GM23248 (cell line): Measurements from ENCODE around the gene POGK. TPM values are rescaled to one million over a fixed set of nuclear protein-coding genes. Genes with fewer than 3 reads are reported as not detected.

Source experiments
- DNase-seq: peaks from one replicate; pipeline ENCODE4 v3.0.0-alpha.2; 2015
- H2AFZ ChIP-seq: fragments of 200-600 bp; sonication (generic); 2 replicates; pipeline ENCODE4 v1.6.1; 2016; ENCODE audit warnings: antibody characterized with exemption
- H3F3A ChIP-seq: fragments of 200-600 bp; sonication (generic); 2 replicates; pipeline ENCODE4 v1.6.1; 2016; ENCODE audit warnings: mild to moderate bottlenecking, antibody characterized with exemption, mixed run types; ENCODE audit not compliant: insufficient read depth
- H3K27ac ChIP-seq: fragments of 200-600 bp; sonication (generic); 2 replicates; pipeline ENCODE4 v1.5.1; 2016; ENCODE audit warnings: mild to moderate bottlenecking
- H3K27me3 ChIP-seq: fragments of 200-600 bp; sonication (generic); replicated peaks from 2 replicates; pipeline ENCODE4 v1.6.1; 2016; ENCODE audit warnings: mild to moderate bottlenecking; ENCODE audit not compliant: insufficient read depth
- H3K36me3 ChIP-seq: fragments of 200-600 bp; sonication (generic); 2 replicates; pipeline ENCODE4 v1.6.1; 2016; ENCODE audit warnings: low read depth, mild to moderate bottlenecking
- H3K4me1 ChIP-seq: fragments of 200-600 bp; sonication (generic); 2 replicates; pipeline ENCODE4 v1.6.1; 2016; ENCODE audit warnings: mild to moderate bottlenecking; ENCODE audit not compliant: insufficient read depth
- H3K4me2 ChIP-seq: fragments of 200-600 bp; sonication (generic); one replicate; pipeline ENCODE4 v1.6.1; 2016; ENCODE audit warnings: mild to moderate bottlenecking; ENCODE audit not compliant: unreplicated experiment
- H3K4me3 ChIP-seq: fragments of 200-600 bp; sonication (generic); 2 replicates; pipeline ENCODE4 v1.5.1; 2016; ENCODE audit warnings: mild to moderate bottlenecking
- H3K79me2 ChIP-seq: fragments of 200-600 bp; sonication (generic); 2 replicates; pipeline ENCODE4 v1.6.1; 2016; ENCODE audit warnings: mild to moderate bottlenecking; ENCODE audit not compliant: insufficient read depth
- H3K9ac ChIP-seq: fragments of 200-600 bp; sonication (generic); 2 replicates; pipeline ENCODE4 v1.6.1; 2016; ENCODE audit warnings: mild to moderate bottlenecking
- H3K9me2 ChIP-seq: fragments of 200-600 bp; sonication (generic); 2 replicates; pipeline ENCODE4 v1.6.1; 2016; ENCODE audit warnings: mixed run types, mild to moderate bottlenecking, moderate library complexity; ENCODE audit not compliant: insufficient read depth
- H3K9me3 ChIP-seq: fragments of 200-600 bp; sonication (generic); one replicate; pipeline ENCODE4 v1.6.1; 2017; ENCODE audit warnings: low read depth
- H4K20me1 ChIP-seq: fragments of 200-600 bp; sonication (generic); 2 replicates; pipeline ENCODE4 v1.6.0; 2016; ENCODE audit not compliant: insufficient read depth
- EZH2 ChIP-seq: fragments of 200-600 bp; sonication (generic); IDR thresholded peaks from 2 replicates; pipeline ENCODE4 v1.6.1; 2018; ENCODE audit warnings: antibody characterized with exemption, mild to moderate bottlenecking; ENCODE audit not compliant: insufficient read depth, poor library complexity, severe bottlenecking
- EZH2phosphoT487 ChIP-seq: fragments of 200-600 bp; sonication (generic); IDR thresholded peaks from 2 replicates; pipeline ENCODE4 v1.6.1; 2018; ENCODE audit warnings: antibody characterized with exemption, moderate library complexity, mild to moderate bottlenecking, low read depth; ENCODE audit not compliant: insufficient read depth
- WGBS, 2 experiments: methylation state at CpG; one replicate each; pipeline ENCODE4 v1.1.6; 2015 to 2017; ENCODE audit warnings: low lambda C conversion rate in 2 of 2, low coverage in 1 of 2; ENCODE audit errors: missing lambda C conversion rate in 2 of 2; 5-methylcytosine and 5-hydroxymethylcytosine counted together
- in situ Hi-C: fragments of 300-500 bp; cut with MboI; formaldehyde crosslinking; loops from 2 replicates; pipeline ENCODE4 v1.15.0; 2020
- polyA plus RNA-seq: library from polyadenylated mRNA; unstranded; fragments of >200 nt; fragmentation: Nextera tagmentation; extraction: Ambion mirVana; gene quantifications from 2 replicates; pipeline ENCODE4 v1.2.1, GENCODE V29; 2016
- total RNA-seq: library from RNA; depleted of rRNA; stranded (reverse); fragments of >200 nt; shearing (Covaris generic); gene quantifications from 2 replicates; pipeline ENCODE4 v1.2.3, GENCODE V29; 2014; rRNA removed

Gene POGK, protein sequence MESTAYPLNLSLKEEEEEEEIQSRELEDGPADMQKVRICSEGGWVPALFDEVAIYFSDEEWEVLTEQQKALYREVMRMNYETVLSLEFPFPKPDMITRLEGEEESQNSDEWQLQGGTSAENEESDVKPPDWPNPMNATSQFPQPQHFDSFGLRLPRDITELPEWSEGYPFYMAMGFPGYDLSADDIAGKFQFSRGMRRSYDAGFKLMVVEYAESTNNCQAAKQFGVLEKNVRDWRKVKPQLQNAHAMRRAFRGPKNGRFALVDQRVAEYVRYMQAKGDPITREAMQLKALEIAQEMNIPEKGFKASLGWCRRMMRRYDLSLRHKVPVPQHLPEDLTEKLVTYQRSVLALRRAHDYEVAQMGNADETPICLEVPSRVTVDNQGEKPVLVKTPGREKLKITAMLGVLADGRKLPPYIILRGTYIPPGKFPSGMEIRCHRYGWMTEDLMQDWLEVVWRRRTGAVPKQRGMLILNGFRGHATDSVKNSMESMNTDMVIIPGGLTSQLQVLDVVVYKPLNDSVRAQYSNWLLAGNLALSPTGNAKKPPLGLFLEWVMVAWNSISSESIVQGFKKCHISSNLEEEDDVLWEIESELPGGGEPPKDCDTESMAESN
- total RNA-seq (25.5 and 26.9 TPM in 2 replicates), polyA plus RNA-seq (10.6 and 11.1 TPM in 2 replicates)

DNA sequence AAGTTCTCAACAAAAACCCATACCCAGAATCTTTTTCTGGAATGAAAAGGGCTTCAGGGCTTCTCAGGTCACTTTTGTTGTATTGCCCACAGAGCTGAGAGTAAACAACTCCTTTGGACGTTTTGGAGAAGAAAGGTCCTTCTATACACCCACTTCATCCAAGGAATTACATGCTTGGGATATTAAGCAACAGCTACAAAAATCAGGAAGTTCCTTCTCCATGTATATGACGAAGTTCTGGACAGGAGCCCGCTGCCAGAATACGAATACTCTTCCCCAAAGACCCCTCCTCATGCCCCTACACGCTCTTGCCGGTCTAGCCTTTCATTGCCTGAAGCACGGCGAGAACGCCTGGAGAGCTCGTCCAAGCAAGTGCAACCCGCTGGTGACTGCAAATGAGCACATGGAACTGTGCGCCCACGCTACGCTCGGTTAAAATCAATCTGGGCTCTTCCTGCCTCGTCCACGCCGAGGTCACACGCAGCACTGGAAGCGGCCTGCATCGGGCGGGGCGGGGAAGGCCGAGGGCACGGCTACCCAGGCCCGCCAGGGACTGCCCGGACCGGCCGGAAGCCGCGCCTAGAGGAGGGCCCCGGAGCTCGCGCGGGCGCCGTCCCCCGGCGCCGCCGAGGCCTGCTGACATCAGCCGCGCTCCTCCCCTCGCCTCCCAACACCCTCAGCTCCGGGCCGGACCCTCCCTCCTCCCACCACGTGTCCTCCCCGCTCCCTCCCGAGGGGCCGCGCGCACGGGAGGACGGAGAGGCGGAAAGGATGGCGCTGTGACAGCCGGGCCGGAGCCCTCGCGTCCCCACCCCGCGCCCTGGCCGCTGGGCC lies at the start of gene POGK:
POGK (plus strand) TSS at position 710 of the 834 bp plus-strand sequence. CDS start 1,482 bp downstream, outside the sequence.
- H3K9me2 ChIP-seq = no peaks in the 10 kb centered on the region
- H3F3A ChIP-seq = peaks cover 14% of the 10 kb centered on the region; the same call in 1 of the 2 replicates
- WGBS, 2 experiments = 1 to 2% methylated on average over 40 to 62 of the region's 63 CpGs
- H3K79me2 ChIP-seq = peaks cover 41% of the 10 kb centered on the region
- peak within 1 kb of the TSS; percentile 92 for H3K4me2 ChIP-seq
- H3K4me3 ChIP-seq = peak within 1 kb of the TSS; percentile 83
- peak within 1 kb of the TSS; percentile 81 for H3K9ac ChIP-seq
- peaks cover 24% of the 10 kb centered on the region for H3K4me1 ChIP-seq
- no peaks in the 10 kb centered on the region for H4K20me1 ChIP-seq
- TF ChIP-seq EZH2 = no peak
- TF ChIP-seq EZH2phosphoT487 = no peak
- peak within 1 kb of the TSS; percentile 90 for H2AFZ ChIP-seq
- H3K27me3 ChIP-seq = no peaks in the 10 kb centered on the region
- DNase-seq = peak; percentile 95
- H3K36me3 ChIP-seq = peaks cover 28% of the 10 kb centered on the region
- H3K27ac ChIP-seq = peak within 1 kb of the TSS; percentile 74
- no peaks in the 10 kb centered on the region for H3K9me3 ChIP-seq
- in situ Hi-C loops = loop anchor here (25.0 kb wide), 1 partner anchor 1102 kb away; no protein-coding TSS in a partner anchor

DNA sequence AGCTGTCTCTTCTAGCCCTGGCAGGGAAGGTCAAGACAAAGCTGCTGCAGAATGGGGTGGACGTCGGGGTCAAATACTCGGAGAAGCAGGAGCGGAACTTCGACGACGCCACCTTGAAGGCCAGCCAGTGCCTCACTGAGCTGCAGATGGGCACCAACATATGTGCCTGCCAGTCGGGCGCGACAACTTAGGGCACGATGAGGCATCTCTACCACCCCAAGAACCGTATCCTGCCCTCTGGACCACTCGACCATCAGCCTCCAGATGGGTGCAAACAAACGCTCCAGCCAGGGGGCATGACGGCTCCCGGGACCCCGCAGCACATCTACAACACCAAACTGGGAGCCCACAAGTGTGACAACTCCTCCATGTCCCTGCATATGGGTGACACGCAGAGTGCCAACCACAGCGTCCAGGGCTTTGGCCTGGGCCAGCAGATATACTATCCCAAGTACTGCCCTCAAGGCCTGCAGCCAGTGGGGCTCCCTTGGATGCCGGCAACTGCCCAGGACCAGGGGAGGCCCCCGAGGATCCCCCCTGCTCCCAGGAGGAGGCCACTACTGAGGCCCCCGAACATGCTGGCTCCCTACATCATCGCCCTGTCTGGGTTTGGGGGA lies 42.5 kb upstream of the POGK start:
- Histone ChIP-seq H3K9me2 (no peaks in the 10 kb centered on the region), H3F3A (no peaks in the 10 kb centered on the region), H3K9me3 (no peaks in the 10 kb centered on the region), H3K27me3 (no peaks in the 10 kb centered on the region), H3K79me2 (no peaks in the 10 kb centered on the region), H3K4me3 (no peak overlapping the region), H3K9ac (no peak overlapping the region), H3K4me1 (no peaks in the 10 kb centered on the region), H3K36me3 (no peaks in the 10 kb centered on the region), H4K20me1 (no peaks in the 10 kb centered on the region), H3K27ac (no peak overlapping the region), H3K4me2 (no peak overlapping the region), H2AFZ (no peak overlapping the region)
- no peak for DNase-seq
- WGBS, 2 experiments = 45 to 50% methylated on average over 22 to 23 of the region's 23 CpGs
- in situ Hi-C loops = no loop called here
- no peak for TF ChIP-seq EZH2
- no peak for TF ChIP-seq EZH2phosphoT487

DNA sequence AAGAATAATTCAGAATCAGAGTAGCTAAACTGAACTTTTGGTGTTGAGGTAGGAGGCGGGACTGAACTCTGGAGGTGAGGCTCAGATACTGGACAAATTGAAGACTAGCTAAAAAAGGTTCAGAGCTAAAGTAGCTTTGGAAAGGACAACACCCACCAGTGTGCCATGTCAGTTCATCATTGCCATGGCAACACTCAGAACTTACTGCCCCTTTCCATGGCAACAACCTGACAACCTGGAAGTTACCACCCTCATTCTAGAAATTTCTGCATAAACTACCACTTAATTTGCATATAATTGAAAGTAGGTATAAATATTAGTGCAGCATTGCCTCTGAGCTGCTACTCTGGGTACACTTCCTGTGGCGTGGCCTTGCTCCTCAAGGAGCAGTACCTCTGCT lies 30.3 kb upstream of the POGK start:
- WGBS, 2 experiments = 21 to 44% methylated on average over 2 of the region's 2 CpGs
- no peaks in the 10 kb centered on the region for H3K36me3 ChIP-seq
- no peak for DNase-seq
- no peak overlapping the region for H3K27ac ChIP-seq
- H3K9me3 ChIP-seq = no peaks in the 10 kb centered on the region
- in situ Hi-C loops = no loop called here
- H3K79me2 ChIP-seq = no peaks in the 10 kb centered on the region
- H3K9me2 ChIP-seq = no peaks in the 10 kb centered on the region
- H3K4me1 ChIP-seq = peaks cover 2% of the 10 kb centered on the region; the same call in 1 of the 2 replicates
- H3K4me2 ChIP-seq = no peak overlapping the region
- no peak overlapping the region for H2AFZ ChIP-seq
- H3K4me3 ChIP-seq = no peak overlapping the region
- no peaks in the 10 kb centered on the region for H3F3A ChIP-seq
- H3K27me3 ChIP-seq = no peaks in the 10 kb centered on the region; the same call in 1 of the 2 replicates
- H3K9ac ChIP-seq = no peak overlapping the region
- no peaks in the 10 kb centered on the region for H4K20me1 ChIP-seq
- no peak for TF ChIP-seq EZH2phosphoT487
- no peak for TF ChIP-seq EZH2

DNA sequence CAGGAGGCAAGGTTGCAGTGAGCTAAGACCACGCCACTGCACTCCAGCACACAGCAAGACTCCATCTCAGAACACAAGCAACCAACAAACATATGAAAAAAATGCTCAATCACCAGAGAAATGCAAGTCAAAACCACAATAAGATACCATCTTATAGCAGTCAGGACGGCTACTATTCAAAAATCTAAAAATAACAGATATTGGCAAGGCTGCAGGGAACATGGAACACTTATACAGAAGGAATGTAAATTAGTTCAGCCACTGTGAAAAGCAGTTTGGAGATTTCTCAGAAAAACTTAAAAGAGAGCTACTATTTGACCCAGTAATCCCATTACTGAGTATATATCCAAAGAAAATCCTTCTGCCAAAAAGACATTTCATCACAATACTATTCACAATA lies 27.6 kb upstream of the POGK start:
- WGBS, 2 experiments = 0 to 14% methylated on average over 2 of the region's 2 CpGs
- Histone ChIP-seq H3F3A (no peaks in the 10 kb centered on the region), H3K4me2 (no peak overlapping the region), H3K4me1 (peaks cover 14% of the 10 kb centered on the region), H3K9ac (no peak overlapping the region), H3K79me2 (no peaks in the 10 kb centered on the region), H3K9me3 (no peaks in the 10 kb centered on the region), H2AFZ (no peak overlapping the region), H3K9me2 (no peaks in the 10 kb centered on the region), H3K27ac (no peak overlapping the region), H3K27me3 (no peaks in the 10 kb centered on the region; the same call in 1 of the 2 replicates), H4K20me1 (no peaks in the 10 kb centered on the region), H3K36me3 (no peaks in the 10 kb centered on the region), H3K4me3 (no peak overlapping the region)
- DNase-seq = peak; percentile 72
- in situ Hi-C loops = no loop called here
- TF ChIP-seq EZH2phosphoT487 (no peak), EZH2 (no peak)
